Hepatocyte (in vitro differentiated cells): Measurements from ENCODE around the gene MORC2.

Experiments
- CTCF ChIP-seq: fragments of 200-600 bp; sonication (generic); IDR thresholded peaks from 2 replicates; pipeline ENCODE4 v1.5.1; 2016; ENCODE audit warnings: antibody characterized with exemption, mild to moderate bottlenecking; ENCODE audit not compliant: poor library complexity
- EZH2 ChIP-seq: fragments of 200-600 bp; sonication (generic); IDR thresholded peaks from 2 replicates; pipeline ENCODE4 v1.6.1; 2016; ENCODE audit warnings: antibody characterized with exemption, mild to moderate bottlenecking, borderline replicate concordance
- EZH2phosphoT487 ChIP-seq: fragments of 200-600 bp; sonication (generic); IDR thresholded peaks from one replicate; pipeline ENCODE4 v1.6.1; 2018; ENCODE audit warnings: antibody characterized with exemption, mild to moderate bottlenecking, low read depth, moderate library complexity; ENCODE audit not compliant: unreplicated experiment, severe bottlenecking

DNA sequence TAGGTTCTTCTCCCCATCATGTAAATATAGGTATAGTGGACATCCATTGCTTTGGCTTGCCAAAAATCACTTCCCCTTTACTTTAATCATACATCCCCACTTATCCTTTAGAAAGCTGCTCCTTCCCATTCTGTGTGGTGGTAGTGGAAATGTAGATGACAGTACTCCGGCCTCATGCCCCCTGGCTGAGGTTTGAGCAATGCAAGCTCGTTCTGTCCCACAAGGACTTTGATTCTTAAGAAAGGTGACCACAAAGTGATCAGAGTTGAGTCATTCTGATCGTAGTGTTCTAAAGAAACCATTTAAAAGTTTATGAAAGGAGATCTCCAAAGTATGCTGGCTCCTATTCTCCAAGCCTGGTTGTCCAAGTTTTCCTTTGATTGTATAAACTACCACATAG is 11.4 kb upstream of the MORC2 start:
- TF ChIP-seq CTCF (no peak), EZH2 (no peak), EZH2phosphoT487 (no peak)
